Prostate gland (tissue), 2 donors: ENCODE results near the gene DRC3.

Experiments
- POLR2A ChIP-seq: fragments of 450-650 bp; IDR thresholded peaks from one replicate; pipeline ENCODE4 v1.6.1; 2016; ENCODE audit warnings: antibody characterized with exemption, mild to moderate bottlenecking
- POLR2AphosphoS5 ChIP-seq: sonication (generic); formaldehyde crosslinking; IDR thresholded peaks from one replicate; pipeline ENCODE4 v1.6.1; 2017; ENCODE audit warnings: antibody characterized with exemption
- TF ChIP-seq, protein P1 (sequence below), 4 experiments: fragments of 200-600 bp in 2 of 4; fragments of 450-650 bp in 2 of 4; sonication (generic) in 2 of 4; IDR thresholded peaks; 1 replicate in 3 of 4; 2 replicates in 1 of 4; pipeline ENCODE4 v1.5.1; 2016 to 2019; ENCODE audit warnings: antibody characterized with exemption in 4 of 4, mild to moderate bottlenecking in 2 of 4, moderate library complexity in 2 of 4

- TF ChIP-seq POLR2AphosphoS5 = no peak
- TF ChIP-seq, protein P1, sequence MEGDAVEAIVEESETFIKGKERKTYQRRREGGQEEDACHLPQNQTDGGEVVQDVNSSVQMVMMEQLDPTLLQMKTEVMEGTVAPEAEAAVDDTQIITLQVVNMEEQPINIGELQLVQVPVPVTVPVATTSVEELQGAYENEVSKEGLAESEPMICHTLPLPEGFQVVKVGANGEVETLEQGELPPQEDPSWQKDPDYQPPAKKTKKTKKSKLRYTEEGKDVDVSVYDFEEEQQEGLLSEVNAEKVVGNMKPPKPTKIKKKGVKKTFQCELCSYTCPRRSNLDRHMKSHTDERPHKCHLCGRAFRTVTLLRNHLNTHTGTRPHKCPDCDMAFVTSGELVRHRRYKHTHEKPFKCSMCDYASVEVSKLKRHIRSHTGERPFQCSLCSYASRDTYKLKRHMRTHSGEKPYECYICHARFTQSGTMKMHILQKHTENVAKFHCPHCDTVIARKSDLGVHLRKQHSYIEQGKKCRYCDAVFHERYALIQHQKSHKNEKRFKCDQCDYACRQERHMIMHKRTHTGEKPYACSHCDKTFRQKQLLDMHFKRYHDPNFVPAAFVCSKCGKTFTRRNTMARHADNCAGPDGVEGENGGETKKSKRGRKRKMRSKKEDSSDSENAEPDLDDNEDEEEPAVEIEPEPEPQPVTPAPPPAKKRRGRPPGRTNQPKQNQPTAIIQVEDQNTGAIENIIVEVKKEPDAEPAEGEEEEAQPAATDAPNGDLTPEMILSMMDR (IDR thresholded peaks at IDR 0.05) = no peak
- no peak for TF ChIP-seq POLR2A
These were observed 83.6 kb downstream of the DRC3 start for GRCh38 chr17:18056214-18056613.
